OCI-LY7 (cell line): ENCODE data around the gene PCSK7.

Experiments
- CTCF ChIP-seq: fragments of 200-600 bp; sonication (generic); conservative IDR thresholded peaks from 2 replicates; pipeline ENCODE4 v1.5.1; 2014; ENCODE audit warnings: mild to moderate bottlenecking, antibody characterized with exemption, low read length, moderate library complexity, mixed read lengths
- EZH2phosphoT487 ChIP-seq: fragments of 200-600 bp; sonication (generic); IDR thresholded peaks from 2 replicates; pipeline ENCODE4 v1.6.1; 2018; ENCODE audit warnings: low read depth, borderline replicate concordance, mild to moderate bottlenecking, mixed run types, antibody characterized with exemption, low read length, moderate library complexity, mixed read lengths

- no peak for TF ChIP-seq CTCF
- TF ChIP-seq EZH2phosphoT487: no peak
Measured at GRCh38 chr11:117189191-117189940, 42.5 kb downstream of the PCSK7 start.
